ENCODE data around the gene ZNF618.

Gene ZNF618

DNA sequence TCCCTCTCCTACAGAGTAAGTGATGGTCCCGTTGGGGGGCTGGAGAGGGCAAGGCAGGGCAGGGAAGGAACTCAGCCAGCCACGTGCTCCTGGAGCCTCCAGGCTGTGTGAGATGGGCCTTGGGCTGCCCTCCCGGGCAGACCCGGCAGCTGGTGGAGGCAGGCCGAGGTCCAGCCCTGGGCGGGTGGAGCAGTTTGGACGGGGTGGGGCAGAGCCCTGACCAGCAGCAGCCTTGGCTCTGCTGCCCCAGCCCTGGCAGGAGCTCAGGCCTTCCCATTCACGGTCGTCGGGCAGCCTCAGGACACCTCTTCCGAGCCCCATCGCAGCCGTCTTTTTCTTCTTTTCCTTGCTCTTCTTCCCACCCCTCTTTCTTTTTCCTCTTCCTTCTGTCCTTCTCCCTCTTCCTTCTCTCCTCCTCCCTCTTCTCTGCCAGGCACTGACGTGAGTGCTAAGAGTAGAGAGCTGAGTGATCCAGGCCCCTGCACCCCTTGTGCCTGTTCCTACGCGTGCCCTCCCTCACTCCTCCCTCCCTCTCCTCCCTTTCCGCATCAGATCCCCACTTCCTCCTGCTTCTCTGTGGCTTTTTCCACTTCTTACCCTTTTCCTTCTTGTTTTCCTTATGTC, 159.2 kb downstream of the ZNF618 start:
- TF ChIP-seq CTCF (conservative IDR thresholded peaks at IDR 0.05; ENCODE audit: low read depth), result no peak
- POLR2A ChIA-PET (ENCODE audit: low non-redundant PET), result no interaction called here
- peak overlapping the region; percentile 5; the same call in 1 of the 2 replicates for H3K27ac ChIP-seq
- CTCF ChIA-PET, result interaction anchor here (0.6 kb wide), 1 partner anchor 19 kb away, joined by 3 read pairs; no protein-coding TSS in a partner anchor
- DNase-seq (ENCODE audit: low spot score), result no peak

- POLR2A ChIA-PET (ENCODE audit: low non-redundant PET), result no interaction called here
- H3K27ac ChIP-seq, result no peak overlapping the region
- CTCF ChIA-PET, result interaction anchor here (0.6 kb wide), 1 partner anchor 18 kb away, joined by 3 read pairs; no protein-coding TSS in a partner anchor
- DNase-seq (ENCODE audit: low spot score), result no peak
- TF ChIP-seq CTCF (conservative IDR thresholded peaks at IDR 0.05; ENCODE audit: low read depth), result no peak
These were observed 160.0 kb downstream of the ZNF618 start for GRCh38 chr9:114035845-114036801.

- no peak for TF ChIP-seq CTCF (conservative IDR thresholded peaks at IDR 0.05; ENCODE audit: low read depth)
- DNase-seq (ENCODE audit: low spot score), result no peak
- POLR2A ChIA-PET (ENCODE audit: low non-redundant PET), result no interaction called here
- no peak overlapping the region for H3K27ac ChIP-seq
- CTCF ChIA-PET, result interaction anchor here (0.6 kb wide), 1 partner anchor 26 kb away, joined by 4 read pairs; no protein-coding TSS in a partner anchor
These were observed 161.1 kb downstream of the ZNF618 start for GRCh38 chr9:114037249-114037648.

GRCh38 chr9:114037961-114038723, 162.0 kb downstream of the ZNF618 start:
- POLR2A ChIA-PET (ENCODE audit: low non-redundant PET), result no interaction called here
- no peak for TF ChIP-seq CTCF (conservative IDR thresholded peaks at IDR 0.05; ENCODE audit: low read depth)
- no peak for DNase-seq (ENCODE audit: low spot score)
- peak overlapping the region; percentile 1; the same call in 1 of the 2 replicates for H3K27ac ChIP-seq
- CTCF ChIA-PET, result interaction anchor here (0.6 kb wide), 1 partner anchor 25 kb away, joined by 4 read pairs; no protein-coding TSS in a partner anchor

DNA sequence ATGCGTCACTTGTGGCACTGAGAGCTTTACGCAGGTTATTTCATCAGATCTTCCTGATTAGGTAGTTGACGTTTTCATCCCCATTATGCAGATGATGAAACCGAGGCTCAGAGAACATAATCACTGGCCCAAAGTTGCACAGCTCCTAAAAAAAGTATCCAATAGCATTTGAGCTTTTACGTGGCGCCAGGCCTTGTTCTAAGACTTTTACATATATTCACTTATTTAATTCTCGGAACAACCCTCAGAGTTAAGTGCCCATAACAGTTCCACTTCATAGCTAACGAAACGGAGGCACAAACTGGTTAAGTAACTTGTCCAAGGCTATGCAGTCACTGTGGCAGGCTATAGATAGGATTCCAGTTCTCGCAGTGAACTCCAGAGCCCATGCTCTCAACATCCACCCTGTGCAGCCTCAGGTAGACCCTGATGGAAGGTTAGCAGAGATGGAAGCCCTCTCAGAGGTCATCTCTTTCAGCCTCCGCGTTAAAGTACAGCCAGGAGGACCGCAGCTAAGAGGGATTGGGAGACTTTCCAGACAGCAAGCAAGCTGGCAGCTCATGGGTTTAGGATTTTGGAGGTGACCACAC, 162.7 kb downstream of the ZNF618 start:
- H3K27ac ChIP-seq, result no peak overlapping the region
- CTCF ChIA-PET, result interaction anchor here (1.0 kb wide), 1 partner anchor 13 kb away, joined by 3 read pairs; no protein-coding TSS in a partner anchor
- DNase-seq (ENCODE audit: low spot score), result no peak
- no peak for TF ChIP-seq CTCF (conservative IDR thresholded peaks at IDR 0.05; ENCODE audit: low read depth)
- POLR2A ChIA-PET (ENCODE audit: low non-redundant PET), result no interaction called here
